Fibroblast of the conjunctiva (primary cell): ENCODE data around the gene HSPA13.
"Not testable (repeated sequence)": the region's sequence is repeated elsewhere in the genome, so short reads cannot be mapped to it uniquely, and the experiment has no call there.

Experiments used
- DNase-seq: peaks from one replicate; pipeline ENCODE4 v3.0.0-alpha.2; 2010; ENCODE audit warnings: low read depth

The HSPA13 gene

DNA sequence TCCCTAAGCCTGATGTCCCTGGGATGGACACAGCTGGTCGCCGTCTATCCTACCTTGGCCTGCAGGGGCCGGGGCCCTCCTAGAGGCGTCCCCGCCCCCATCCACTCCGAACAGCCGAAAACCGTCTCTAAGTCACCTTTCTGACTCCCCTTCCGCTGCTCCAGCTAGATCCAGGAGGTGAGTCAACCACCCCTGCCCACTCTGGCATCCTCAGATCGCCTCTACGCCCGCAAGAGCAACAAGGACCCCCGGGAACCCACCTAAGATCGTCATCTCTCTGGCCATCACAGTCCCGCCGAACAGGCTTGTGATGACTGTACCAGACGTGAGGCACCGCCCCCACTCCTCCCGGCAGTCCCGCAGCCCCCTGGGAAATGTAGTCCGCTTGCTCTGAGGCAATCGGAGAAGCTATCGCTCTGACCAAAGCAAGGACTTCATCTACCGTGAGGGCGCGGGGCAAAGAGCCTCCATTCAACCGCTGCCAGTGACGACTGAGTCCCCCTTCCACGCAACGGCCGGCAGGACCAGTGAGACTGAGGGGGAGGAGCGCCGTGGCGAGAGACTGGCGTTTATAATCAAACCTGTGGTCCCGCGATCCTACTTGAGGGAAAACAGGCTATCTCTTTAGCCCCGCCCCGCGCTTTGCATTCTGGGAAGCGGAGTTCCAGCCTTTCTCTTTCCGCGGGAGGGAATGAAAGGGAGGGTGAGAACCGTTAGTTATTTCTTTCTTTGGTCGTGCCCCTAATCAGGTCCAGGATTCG, at the start of gene HSPA13:
TSS of gene HSPA13 (minus strand) at position 312 of the 761 bp plus-strand sequence. CDS start at position 285, 27 bp downstream.
- peak; percentile 100 for DNase-seq

- no peak for DNase-seq
Observed at GRCh38 chr21:14418920-14419319, 36.0 kb upstream of the HSPA13 start.

DNA sequence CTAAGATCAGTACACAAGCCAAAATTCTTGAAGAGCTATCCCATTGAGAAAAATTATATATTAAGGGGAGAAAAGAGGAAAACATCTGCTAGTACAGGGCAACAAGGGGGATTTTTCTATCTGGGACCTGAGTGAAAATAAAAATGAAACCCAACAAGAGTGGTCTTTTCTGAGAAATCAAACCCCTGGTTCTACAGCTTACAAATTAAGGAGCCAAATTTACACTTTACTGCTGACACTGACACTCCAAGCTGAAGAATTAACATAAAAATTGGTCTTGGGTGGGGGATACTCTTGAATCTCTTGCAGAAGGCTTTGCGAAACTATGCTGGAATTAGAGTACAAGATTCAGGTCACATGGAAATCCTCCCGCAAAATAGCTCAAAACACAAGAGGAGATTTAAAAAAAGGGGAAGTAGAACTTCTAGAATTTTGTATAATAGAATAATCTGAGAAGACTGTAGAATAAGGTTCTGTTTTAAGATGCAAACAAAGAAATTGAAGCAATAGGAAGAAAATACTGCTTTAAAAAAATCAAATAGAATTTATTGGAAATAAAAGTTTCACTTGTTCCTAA, 32.1 kb upstream of the HSPA13 start:
- no peak for DNase-seq

GRCh38 chr21:14405962-14406361, 23.0 kb upstream of the HSPA13 start:
- no peak for DNase-seq

GRCh38 chr21:14405225-14405624, 22.3 kb upstream of the HSPA13 start:
- no peak for DNase-seq

GRCh38 chr21:14403681-14404318, 20.9 kb upstream of the HSPA13 start:
- peak; percentile 18 for DNase-seq

DNA sequence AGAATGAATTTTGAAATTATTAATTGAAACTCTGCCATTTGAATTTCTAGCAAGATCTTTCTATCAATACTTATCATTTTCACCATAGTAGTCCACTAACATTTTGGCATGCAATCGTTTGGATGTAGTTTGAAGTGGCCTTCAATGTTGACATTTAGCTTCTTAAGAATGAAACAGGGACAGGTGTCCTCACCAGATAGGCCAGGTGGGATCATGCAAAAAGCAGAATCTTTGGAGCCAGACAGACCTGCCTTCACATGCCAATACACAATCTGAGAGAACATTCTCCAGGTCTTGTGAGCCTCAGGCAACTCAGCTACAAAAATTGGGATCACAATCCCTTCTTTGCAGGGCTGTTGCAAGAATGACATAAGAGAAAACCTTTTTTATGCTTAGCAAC, 18.3 kb upstream of the HSPA13 start:
- DNase-seq, result no peak

GRCh38 chr21:14388282-14388681, 5.3 kb upstream of the HSPA13 start:
- DNase-seq, result no peak

GRCh38 chr21:14384453-14384852, 1.5 kb upstream of the HSPA13 start:
- DNase-seq, result no peak

DNA sequence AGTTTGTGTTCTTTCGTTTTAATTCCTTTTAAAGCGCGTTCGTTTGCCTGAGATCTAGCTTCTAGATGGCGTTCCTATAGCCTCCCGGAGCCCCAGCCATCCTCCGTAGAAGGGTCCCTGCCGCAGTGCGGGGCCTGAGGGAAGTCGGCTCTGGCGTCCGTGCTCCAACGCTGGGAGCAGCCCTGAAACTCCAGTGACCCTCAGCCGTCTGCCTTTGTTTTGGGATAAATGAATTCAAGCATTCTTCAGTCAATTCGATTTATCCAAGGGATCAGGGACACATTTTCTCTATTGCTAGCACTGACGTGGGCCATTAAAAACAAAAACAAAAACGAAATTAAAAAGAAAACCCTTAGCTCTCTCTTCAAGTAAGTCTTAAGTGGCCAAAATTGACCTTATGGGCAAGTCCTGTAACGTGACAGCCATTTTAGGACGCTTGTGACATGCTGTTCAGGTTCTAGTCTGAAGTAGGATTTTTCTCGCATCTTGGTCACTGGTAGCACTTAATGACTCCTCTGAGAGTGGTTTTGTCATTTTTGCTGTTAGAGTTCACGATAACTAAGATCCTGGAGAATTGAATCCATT, 742 bp upstream of the HSPA13 start:
- DNase-seq, result peak; percentile 32

DNA sequence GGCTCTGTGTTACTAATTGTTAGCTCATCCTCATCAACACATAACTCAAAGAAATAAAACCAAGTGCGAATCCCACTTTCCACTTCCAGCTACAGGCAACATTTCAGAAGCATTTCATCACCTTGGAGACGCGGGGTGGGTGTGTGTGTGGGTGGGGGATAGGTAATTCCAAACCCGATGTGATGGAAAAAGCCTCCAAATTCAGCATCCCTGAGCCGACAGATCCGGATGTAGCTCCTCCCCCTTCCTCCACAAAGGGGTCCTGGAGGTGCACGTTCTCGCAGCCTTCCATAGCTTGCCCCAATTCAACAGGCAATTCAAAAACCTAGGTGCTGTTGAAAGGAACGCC, 486 bp downstream of the HSPA13 start:
- peak; percentile 36 for DNase-seq

GRCh38 chr21:14376854-14377253, 6.1 kb downstream of the HSPA13 start:
- no peak for DNase-seq

GRCh38 chr21:14366998-14367397, 15.9 kb downstream of the HSPA13 start:
- DNase-seq, result no peak

DNA sequence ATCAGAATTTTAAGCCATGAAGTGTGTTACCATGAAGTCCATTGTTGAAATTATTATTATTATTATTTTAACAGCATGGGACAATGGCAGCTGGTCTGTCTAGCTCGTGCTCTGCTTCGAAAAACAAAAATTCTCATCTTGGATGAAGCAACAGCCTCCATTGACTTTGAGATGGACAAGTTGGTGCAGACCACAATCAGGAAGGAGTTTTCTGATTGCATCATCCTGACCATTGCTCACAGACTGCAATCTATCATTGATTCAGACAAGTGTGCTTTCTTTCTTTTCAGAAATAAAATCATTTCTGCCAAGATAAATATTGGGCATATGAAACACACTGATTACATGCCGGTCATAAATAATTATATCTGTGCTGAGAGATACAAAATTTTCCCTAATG, 21.0 kb downstream of the HSPA13 start:
- peak; percentile 4 for DNase-seq

- no peak for DNase-seq
Observed at GRCh38 chr21:14358775-14359174, 24.2 kb downstream of the HSPA13 start.

GRCh38 chr21:14356746-14357145, 26.2 kb downstream of the HSPA13 start:
- DNase-seq, result no peak

GRCh38 chr21:14354515-14354914, 28.4 kb downstream of the HSPA13 start:
- DNase-seq, result no peak

DNA sequence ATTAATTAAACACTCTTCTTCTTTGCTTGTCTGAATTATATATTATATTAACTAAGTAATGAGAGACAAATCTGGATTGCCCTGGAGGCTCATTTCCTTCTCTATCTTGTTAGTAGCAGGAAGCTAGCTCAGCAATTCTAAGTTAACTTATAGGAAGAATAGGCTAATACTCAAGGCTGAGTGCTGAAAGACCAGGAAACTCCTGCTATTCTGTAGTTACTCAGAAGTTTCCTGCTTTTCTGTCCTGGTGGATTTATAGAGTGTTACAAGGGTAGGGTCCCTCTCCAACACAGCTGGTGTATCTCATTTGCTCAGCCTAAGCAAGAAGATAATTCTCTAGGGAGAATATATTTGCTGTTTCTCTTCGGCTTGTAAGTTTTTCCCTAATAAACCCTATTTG, 29.2 kb downstream of the HSPA13 start:
- no peak for DNase-seq

DNA sequence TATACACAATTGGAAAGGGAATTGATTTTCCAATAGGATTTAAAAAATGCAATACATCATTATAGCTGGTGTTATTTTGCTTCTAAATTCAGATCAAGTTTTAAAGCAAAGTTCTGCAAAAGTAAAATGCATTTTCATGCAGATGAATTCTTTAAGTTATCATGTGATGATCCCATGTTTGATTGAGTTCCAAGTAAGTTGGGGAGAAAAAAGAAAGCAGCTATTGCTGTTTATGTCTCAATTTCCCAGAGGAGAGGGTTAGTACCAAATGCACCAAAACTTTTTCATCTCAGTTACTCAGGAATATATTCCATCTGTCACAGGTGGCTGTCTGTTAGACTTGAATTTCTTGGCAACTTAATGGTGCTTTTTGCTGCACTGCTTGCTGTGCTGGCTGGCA, 29.7 kb downstream of the HSPA13 start:
- DNase-seq, result no peak

DNA sequence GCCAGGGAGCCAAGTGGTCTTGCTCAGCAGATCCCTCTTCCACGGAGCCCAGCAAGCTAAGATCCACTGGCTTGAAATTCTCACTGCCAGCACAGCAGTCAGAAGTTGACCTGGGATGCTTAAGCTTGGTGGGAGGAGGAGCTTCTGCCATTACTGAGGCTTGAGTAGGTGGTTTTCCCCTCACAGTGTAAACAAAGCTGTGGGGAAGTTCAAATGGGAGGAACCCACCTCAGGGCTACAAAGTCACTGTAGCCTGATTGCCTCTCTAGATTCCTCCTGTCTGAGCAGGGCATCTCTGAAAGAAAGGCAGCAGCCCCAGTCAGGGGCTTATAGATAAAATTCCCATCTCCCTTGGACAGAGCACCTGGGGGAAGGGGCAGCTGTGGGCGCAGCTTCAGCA, 55.6 kb downstream of the HSPA13 start:
- DNase-seq, result not testable (repeated sequence)

DNA sequence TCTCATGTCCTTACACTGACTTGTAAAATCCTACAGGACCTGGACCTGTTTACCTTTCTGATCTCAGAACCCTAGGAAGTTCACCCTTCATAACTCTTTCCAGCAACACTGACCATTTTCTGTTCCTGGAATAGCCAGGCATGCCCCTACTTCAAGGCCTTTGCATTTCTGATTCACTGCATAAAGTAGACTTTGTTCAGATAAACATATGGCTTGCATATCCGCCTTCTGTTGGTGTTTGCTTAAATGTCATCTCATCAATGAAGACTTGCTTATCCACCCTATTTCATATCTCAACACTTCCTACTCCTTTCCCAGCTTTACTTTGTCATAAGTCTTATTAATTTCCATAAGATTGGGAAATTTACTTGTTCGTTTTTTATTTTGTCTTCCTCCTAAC, 57.4 kb downstream of the HSPA13 start:
- no peak for DNase-seq
